HepG2 (cell line): ENCODE measurements around the gene PEBP1. TPM values are rescaled to one million over a fixed set of nuclear protein-coding genes. Genes with fewer than 3 reads are reported as not detected.

ENCODE experiments used
- ATF3 ChIP-seq: sonication (generic); formaldehyde crosslinking; IDR thresholded peaks from 2 replicates; pipeline ENCODE4 v1.4.0; 2020; ENCODE audit warnings: missing genetic modification reagents
- BCL6 ChIP-seq: IDR thresholded peaks from 2 replicates; pipeline ENCODE4 v1.6.1; 2016; ENCODE audit warnings: missing genetic modification reagents, missing compliant biosample characterization
- CBFB ChIP-seq: sonication (generic); formaldehyde crosslinking; IDR thresholded peaks from 2 replicates; pipeline ENCODE4 v1.4.0; 2020; ENCODE audit warnings: missing genetic modification reagents
- CREM ChIP-seq, 2 experiments: sonication (generic) in 1 of 2; formaldehyde crosslinking in 1 of 2; IDR thresholded peaks; 2 replicates each; pipeline versions ENCODE4 v1.4.0 to v1.6.1; 2016 to 2020; ENCODE audit warnings: antibody characterized with exemption in 1 of 2, mild to moderate bottlenecking in 1 of 2, missing genetic modification reagents in 1 of 2
- EZH2 ChIP-seq: conservative IDR thresholded peaks from 2 replicates; pipeline ENCODE4 v1.6.1; 2012; ENCODE audit warnings: mild to moderate bottlenecking, low read depth, low read length, moderate library complexity
- FOXC1 ChIP-seq: sonication (generic); formaldehyde crosslinking; IDR thresholded peaks from 2 replicates; pipeline ENCODE4 v1.8.0; 2022; ENCODE audit warnings: mild to moderate bottlenecking, missing genetic modification reagents, borderline replicate concordance
- FOXP4 ChIP-seq: sonication (generic); formaldehyde crosslinking; IDR thresholded peaks from 2 replicates; pipeline ENCODE4 v1.4.0; 2020; ENCODE audit warnings: missing genetic modification reagents
- GABPA ChIP-seq, 2 experiments: IDR thresholded peaks; 2 replicates each; pipeline ENCODE4 v1.6.1; 2011 to 2016; ENCODE audit warnings: low read depth in 2 of 2, low read length in 1 of 2, missing biosample characterization in 1 of 2, missing genetic modification characterization in 1 of 2
- GABPB1 ChIP-seq: IDR thresholded peaks from 2 replicates; pipeline ENCODE4 v1.6.1; 2016; ENCODE audit warnings: mild to moderate bottlenecking, missing genetic modification reagents, moderate library complexity, missing compliant biosample characterization
- GATA4 ChIP-seq: sonication (generic); IDR thresholded peaks from 2 replicates; pipeline ENCODE4 v1.6.1; 2016; ENCODE audit warnings: antibody characterized with exemption, low read depth, borderline replicate concordance
- HIVEP1 ChIP-seq: sonication (generic); formaldehyde crosslinking; IDR thresholded peaks from 2 replicates; pipeline ENCODE4 v1.4.0; 2020; ENCODE audit warnings: mild to moderate bottlenecking, missing genetic modification reagents
- KAT7 ChIP-seq: IDR thresholded peaks from 2 replicates; pipeline ENCODE4 v1.6.1; 2018; ENCODE audit warnings: borderline replicate concordance, missing compliant biosample characterization
- KLF12 ChIP-seq: sonication (generic); formaldehyde crosslinking; IDR thresholded peaks from 2 replicates; pipeline ENCODE4 v1.4.0; 2020; ENCODE audit warnings: missing genetic modification reagents, borderline replicate concordance
- MTF2 ChIP-seq: sonication (generic); formaldehyde crosslinking; IDR thresholded peaks from 2 replicates; pipeline ENCODE4 v1.5.0; 2020; ENCODE audit warnings: missing genetic modification reagents, borderline replicate concordance
- NFIB ChIP-seq: sonication (generic); formaldehyde crosslinking; IDR thresholded peaks from 2 replicates; pipeline ENCODE4 v1.9.0; 2021; ENCODE audit warnings: missing genetic modification reagents, mild to moderate bottlenecking, borderline replicate concordance
- NONO ChIP-seq, 2 experiments: fragments of 450-650 bp in 1 of 2; sonication (generic) in 1 of 2; formaldehyde crosslinking in 1 of 2; IDR thresholded peaks in 1 of 2; conservative IDR thresholded peaks in 1 of 2; 2 replicates each; pipeline versions ENCODE4 v1.6.1 to v1.8.0; 2017 to 2022; ENCODE audit warnings: mild to moderate bottlenecking in 1 of 2, missing genetic modification reagents in 1 of 2, moderate library complexity in 1 of 2
- NR2F2 ChIP-seq: IDR thresholded peaks from 2 replicates; pipeline ENCODE4 v1.6.1; 2012; ENCODE audit warnings: low read depth, inconsistent platforms, borderline replicate concordance
- SMAD3 ChIP-seq: sonication (generic); formaldehyde crosslinking; IDR thresholded peaks from 2 replicates; pipeline ENCODE4 v1.4.0; 2020; ENCODE audit warnings: missing genetic modification reagents
- ZBTB34 ChIP-seq: sonication (generic); formaldehyde crosslinking; IDR thresholded peaks from 2 replicates; pipeline ENCODE4 v1.8.0; 2022; ENCODE audit warnings: mild to moderate bottlenecking, missing genetic modification reagents
- ZMYM2 ChIP-seq: sonication (generic); formaldehyde crosslinking; IDR thresholded peaks from 2 replicates; pipeline ENCODE4 v1.8.0; 2022; ENCODE audit warnings: mild to moderate bottlenecking, missing genetic modification reagents
- ZNF441 ChIP-seq: sonication (generic); formaldehyde crosslinking; IDR thresholded peaks from 2 replicates; pipeline ENCODE4 v1.7.0; 2021; ENCODE audit warnings: missing genetic modification reagents, borderline replicate concordance
- ZNF713 ChIP-seq: sonication (generic); formaldehyde crosslinking; IDR thresholded peaks from 2 replicates; pipeline ENCODE4 v1.4.0; 2020; ENCODE audit warnings: mild to moderate bottlenecking, missing genetic modification reagents
- ZNF775 ChIP-seq: sonication (generic); formaldehyde crosslinking; IDR thresholded peaks from 2 replicates; pipeline ENCODE4 v1.4.0; 2020; ENCODE audit warnings: missing genetic modification reagents, mild to moderate bottlenecking, moderate library complexity, borderline replicate concordance
- ZNF841 ChIP-seq: sonication (generic); formaldehyde crosslinking; IDR thresholded peaks from 2 replicates; pipeline ENCODE4 v1.8.1; 2023; ENCODE audit warnings: missing genetic modification reagents, borderline replicate concordance
- polyA plus RNA-seq, 8 experiments: library from polyadenylated mRNA; depleted of rRNA in 3 of 8; stranded (reverse) in 7 of 8; unstranded in 1 of 8; fragments of >200 nt; fragmentation: Illumina TruSeq in 4 of 8; extraction: Trizol in 4 of 8; gene quantifications; 2 replicates each; pipeline versions ENCODE4 v1.2.1 to v1.2.3, GENCODE V29; 2011 to 2016; ENCODE audit warnings: low read depth in 4 of 8, missing spikeins in 1 of 8, mixed read lengths in 1 of 8; ENCODE audit not compliant: insufficient read depth in 1 of 8
- total RNA-seq, 5 experiments: library from RNA; depleted of rRNA; stranded (reverse); fragments of >200 nt; fragmentation: Illumina TruSeq; extraction: Trizol; gene quantifications; 2 replicates each; pipeline ENCODE4 v1.2.3, GENCODE V29; 2016; ENCODE audit warnings: low read depth in 1 of 5
- TF ChIP-seq, protein P1 (sequence below): IDR thresholded peaks from 2 replicates; pipeline ENCODE4 v1.6.1; 2012; ENCODE audit warnings: inconsistent platforms

PEBP1 gene
- total and polyA plus RNA-seq, 2 of the 13 experiments (the other 11 are each of a cell fraction or from before 2014, with no cell fraction given), result 538 to 1,505 TPM

GRCh38 chr12:118103601-118104382 is 32.1 kb upstream of the PEBP1 start, which contains the start of gene VSIG10 (continued):
- TF ChIP-seq GATA4 (peak; percentile 66; the same call in 1 of the 2 replicates), EZH2 (no peak), GABPB1 (CRISPR knock-in tag) (peak; percentile 85), ZNF441 (CRISPR knock-in tag) (peak; percentile 31; the same call in 1 of the 2 replicates), CREM (IDR thresholded peaks at IDR 0.05) (no peak), CREM (CRISPR knock-in tag; IDR thresholded peaks at IDR 0.05) (no peak), ZNF775 (CRISPR knock-in tag) (no peak), ZMYM2 (CRISPR knock-in tag) (no peak), SMAD3 (CRISPR knock-in tag) (no peak), KAT7 (CRISPR knock-in tag) (peak; percentile 92), ZBTB34 (CRISPR knock-in tag) (no peak), NONO (IDR thresholded peaks at IDR 0.05) (no peak), NONO (CRISPR knock-in tag; conservative IDR thresholded peaks at IDR 0.05) (peak; percentile 45), FOXP4 (CRISPR knock-in tag) (peak; percentile 46; the same call in 1 of the 2 replicates), CBFB (peak; percentile 66; the same call in 1 of the 2 replicates), NR2F2 (no peak), BCL6 (no peak), MTF2 (CRISPR knock-in tag) (peak; percentile 85; the same call in 1 of the 2 replicates), GABPA (IDR thresholded peaks at IDR 0.05; ENCODE audit: low read depth, low read length) (peak; percentile 28; the same call in 1 of the 2 replicates), GABPA (CRISPR knock-in tag; IDR thresholded peaks at IDR 0.05; ENCODE audit: low read depth) (0 out of 2 replicates have a peak, but pooled peaks have one; percentile 41), KLF12 (CRISPR knock-in tag) (no peak; the same call in 1 of the 2 replicates), ZNF841 (CRISPR knock-in tag) (no peak), FOXC1 (peak; percentile 31; the same call in 1 of the 2 replicates), ATF3 (CRISPR knock-in tag) (no peak), NFIB (CRISPR knock-in tag) (no peak), HIVEP1 (CRISPR knock-in tag) (peak; percentile 56; the same call in 1 of the 2 replicates), ZNF713 (no peak)
- TF ChIP-seq, protein P1, sequence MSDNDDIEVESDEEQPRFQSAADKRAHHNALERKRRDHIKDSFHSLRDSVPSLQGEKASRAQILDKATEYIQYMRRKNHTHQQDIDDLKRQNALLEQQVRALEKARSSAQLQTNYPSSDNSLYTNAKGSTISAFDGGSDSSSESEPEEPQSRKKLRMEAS, result no peak; the same call in 1 of the 2 replicates
